ENCODE data around the gene ADARB2. TPM values are rescaled to one million over a fixed set of nuclear protein-coding genes. Genes with fewer than 3 reads are reported as not detected.
"Not testable (repeated sequence)": the region's sequence is repeated elsewhere in the genome, so short reads cannot be mapped to it uniquely, and the experiment has no call there.

Gene ADARB2
- total RNA-seq, 1 donor from 2014 or later, result 0.11 TPM

GRCh38 chr10:1465993-1466764 is 271.1 kb downstream of the ADARB2 start:
- H3K4me1 ChIP-seq, result no peaks in the 10 kb centered on the region
- intact Hi-C loops (cut with micrococcal nuclease), result no loop called here
- no peaks in the 10 kb centered on the region for H3K36me3 ChIP-seq
- peaks cover 56% of the 10 kb centered on the region for H3K27me3 ChIP-seq (ENCODE audit: low read depth)
- no peak overlapping the region for H3K27ac ChIP-seq (replicated peaks)
- no peaks in the 10 kb centered on the region for H3K9me3 ChIP-seq (replicated peaks)
- no peak overlapping the region for H3K4me3 ChIP-seq
- TF ChIP-seq CTCF (IDR thresholded peaks at IDR 0.05; ENCODE audit: borderline replicate concordance), result no peak
- DNase-seq, result peak; percentile 29

- H3K9me3 ChIP-seq (replicated peaks), result no peaks in the 10 kb centered on the region
- no peaks in the 10 kb centered on the region for H3K36me3 ChIP-seq
- TF ChIP-seq CTCF (IDR thresholded peaks at IDR 0.05; ENCODE audit: borderline replicate concordance), result no peak
- no peak overlapping the region for H3K27ac ChIP-seq (replicated peaks)
- no peak overlapping the region for H3K4me3 ChIP-seq
- no peak for DNase-seq
- peaks cover 52% of the 10 kb centered on the region for H3K27me3 ChIP-seq (ENCODE audit: low read depth)
- intact Hi-C loops (cut with micrococcal nuclease), result no loop called here
- H3K4me1 ChIP-seq, result no peaks in the 10 kb centered on the region
These were observed 271.9 kb downstream of the ADARB2 start for GRCh38 chr10:1465418-1465911.

- intact Hi-C loops (cut with micrococcal nuclease), result no loop called here
- TF ChIP-seq CTCF (IDR thresholded peaks at IDR 0.05; ENCODE audit: borderline replicate concordance), result no peak
These were observed 272.4 kb downstream of the ADARB2 start for GRCh38 chr10:1464881-1465417.

GRCh38 chr10:1463971-1464370 is 273.4 kb downstream of the ADARB2 start:
- H3K9me3 ChIP-seq (replicated peaks), result not testable (repeated sequence)

More at GRCh38 chr10:1464881-1465417, 272.4 kb downstream of the ADARB2 start:
- no peak for DNase-seq
- no peaks in the 10 kb centered on the region for H3K4me1 ChIP-seq
- H3K27me3 ChIP-seq (ENCODE audit: low read depth), result peaks cover 47% of the 10 kb centered on the region
- H3K36me3 ChIP-seq, result no peaks in the 10 kb centered on the region
- H3K27ac ChIP-seq (replicated peaks), result no peak overlapping the region
- H3K9me3 ChIP-seq (replicated peaks), result no peaks in the 10 kb centered on the region
- no peak overlapping the region for H3K4me3 ChIP-seq

GRCh38 chr10:1462994-1463633 is 274.2 kb downstream of the ADARB2 start:
- Histone ChIP-seq H3K27me3 (ENCODE audit: low read depth) (peaks cover 46% of the 10 kb centered on the region), H3K4me3 (no peak overlapping the region), H3K4me1 (no peaks in the 10 kb centered on the region), H3K9me3 (replicated peaks) (no peaks in the 10 kb centered on the region), H3K27ac (replicated peaks) (no peak overlapping the region), H3K36me3 (no peaks in the 10 kb centered on the region)
- DNase-seq, result no peak
- intact Hi-C loops (cut with micrococcal nuclease), result no loop called here
- no peak for TF ChIP-seq CTCF (IDR thresholded peaks at IDR 0.05; ENCODE audit: borderline replicate concordance)

More at GRCh38 chr10:1463971-1464370, 273.4 kb downstream of the ADARB2 start:
- H3K36me3 ChIP-seq; H3K4me3 ChIP-seq; H3K4me1 ChIP-seq; DNase-seq; H3K27ac ChIP-seq (replicated peaks); intact Hi-C loops (cut with micrococcal nuclease): not testable (repeated sequence)
- peaks cover 42% of the 10 kb centered on the region for H3K27me3 ChIP-seq (ENCODE audit: low read depth)

All from left ventricle myocardium inferior (tissue), 1 donor.